ENCODE data around the gene TNFAIP6. TPM values are rescaled to one million over a fixed set of nuclear protein-coding genes. Genes with fewer than 3 reads are reported as not detected.
A peak's percentile ranks its signal among the peaks of the same experiment; 100 is the strongest.
"Not testable (repeated sequence)": the region's sequence is repeated elsewhere in the genome, so short reads cannot be mapped to it uniquely, and the experiment has no call there.

TNFAIP6 gene, protein sequence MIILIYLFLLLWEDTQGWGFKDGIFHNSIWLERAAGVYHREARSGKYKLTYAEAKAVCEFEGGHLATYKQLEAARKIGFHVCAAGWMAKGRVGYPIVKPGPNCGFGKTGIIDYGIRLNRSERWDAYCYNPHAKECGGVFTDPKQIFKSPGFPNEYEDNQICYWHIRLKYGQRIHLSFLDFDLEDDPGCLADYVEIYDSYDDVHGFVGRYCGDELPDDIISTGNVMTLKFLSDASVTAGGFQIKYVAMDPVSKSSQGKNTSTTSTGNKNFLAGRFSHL
- total RNA-seq (1 to 10 TPM; 3.6 to 5.2 TPM), polyA plus RNA-seq (1 to 10 TPM in 1 of 2 donors, under 1 TPM in 1; 0.75 to 2.9 TPM)
- long read RNA-seq, donor 1, transcript TNFAIP6-201 (6 exons, 1,424 nt): major isoform, 6 of 9 reads
- long read RNA-seq, donor 1, partial matches to known transcripts: 2 of 9 reads
- long read RNA-seq, donor 1, other reads (novel, unspliced or antisense): 1 of 9 reads
- long read RNA-seq, donor 2, partial matches to known transcripts: 1 of 2 reads
- long read RNA-seq, donor 2, other reads (novel, unspliced or antisense): 0 of 2 reads

DNA sequence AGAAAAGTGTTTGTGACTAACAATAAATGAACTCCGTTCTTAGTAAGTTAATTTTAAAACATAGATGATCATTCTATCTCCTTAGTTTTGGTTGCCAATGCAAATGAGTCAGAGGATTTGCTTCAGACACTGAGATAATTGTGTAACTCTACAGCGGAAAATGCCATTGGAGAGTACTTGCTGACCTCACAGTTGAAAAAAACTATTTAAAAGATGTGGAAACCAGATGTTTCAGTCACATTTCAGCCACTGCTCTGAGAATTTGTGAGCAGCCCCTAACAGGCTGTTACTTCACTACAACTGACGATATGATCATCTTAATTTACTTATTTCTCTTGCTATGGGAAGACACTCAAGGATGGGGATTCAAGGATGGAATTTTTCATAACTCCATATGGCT, at the start of gene TNFAIP6:
Gene TNFAIP6 (plus strand): TSS at position 234 of the 400 bp plus-strand sequence. CDS start 75 bp downstream, at position 309.
- no peaks in the 10 kb centered on the region for H3K27me3 ChIP-seq (ENCODE audit: control insufficient read depth in 1 of 2, insufficient read depth in 2 of 2, low read length in 1 of 2)
- no peak within 1 kb of the TSS for H3K27ac ChIP-seq (ENCODE audit: low read depth in 1 of 2, low read length in 2 of 2)
- DNase-seq: no peak
- no peaks in the 10 kb centered on the region for H3K4me1 ChIP-seq (ENCODE audit: control insufficient read depth in 1 of 2, insufficient read depth in 2 of 2, low read length in 2 of 2)
- H3K4me3 ChIP-seq (ENCODE audit: low read length in 2 of 2): no peak within 1 kb of the TSS
- ATAC-seq (ENCODE audit: low FRiP score): peak; percentile 85
- intact Hi-C loops (cut with DNase I): no loop called here
- no peaks in the 10 kb centered on the region for H3K36me3 ChIP-seq (ENCODE audit: control insufficient read depth in 1 of 2, insufficient read depth in 2 of 2, low read length in 1 of 2)
- 38 to 43% methylated on average over 3 of the region's 3 CpGs for WGBS, 2 donors
- no peaks in the 10 kb centered on the region for H3K9me3 ChIP-seq (ENCODE audit: control insufficient read depth, low read length)

DNA sequence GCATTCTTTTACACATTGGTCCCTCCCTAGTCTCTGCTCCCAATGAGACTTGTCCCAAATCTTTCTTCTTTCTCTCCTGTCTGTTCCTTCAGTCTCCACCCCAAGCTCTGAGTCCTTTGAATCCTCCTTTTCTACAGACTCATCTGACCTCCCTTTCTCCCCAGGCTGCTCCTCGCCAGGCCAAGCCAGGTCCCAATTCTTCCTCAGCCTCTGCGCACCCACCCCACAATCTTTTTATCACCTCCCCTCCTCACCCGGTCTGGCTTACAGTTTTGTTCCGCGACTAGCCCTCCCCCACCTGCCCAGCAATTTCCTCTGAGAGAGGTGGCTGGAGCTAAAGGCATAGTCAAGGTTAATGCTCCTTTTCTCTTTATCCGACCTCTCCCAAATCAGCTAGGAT, 47.1 kb upstream of the TNFAIP6 start:
- H3K27me3 ChIP-seq (ENCODE audit: control insufficient read depth in 1 of 2, insufficient read depth in 2 of 2, low read length in 1 of 2); H3K9me3 ChIP-seq (ENCODE audit: control insufficient read depth, low read length); H3K4me3 ChIP-seq (ENCODE audit: low read length in 2 of 2); H3K36me3 ChIP-seq (ENCODE audit: control insufficient read depth in 1 of 2, insufficient read depth in 2 of 2, low read length in 1 of 2); DNase-seq; ATAC-seq (ENCODE audit: low FRiP score); intact Hi-C loops (cut with DNase I); H3K4me1 ChIP-seq (ENCODE audit: control insufficient read depth in 1 of 2, insufficient read depth in 2 of 2, low read length in 2 of 2); H3K27ac ChIP-seq (ENCODE audit: low read depth in 1 of 2, low read length in 2 of 2): not testable (repeated sequence)
- 95 to 96% methylated on average over 6 of the region's 6 CpGs for WGBS, 2 donors

DNA sequence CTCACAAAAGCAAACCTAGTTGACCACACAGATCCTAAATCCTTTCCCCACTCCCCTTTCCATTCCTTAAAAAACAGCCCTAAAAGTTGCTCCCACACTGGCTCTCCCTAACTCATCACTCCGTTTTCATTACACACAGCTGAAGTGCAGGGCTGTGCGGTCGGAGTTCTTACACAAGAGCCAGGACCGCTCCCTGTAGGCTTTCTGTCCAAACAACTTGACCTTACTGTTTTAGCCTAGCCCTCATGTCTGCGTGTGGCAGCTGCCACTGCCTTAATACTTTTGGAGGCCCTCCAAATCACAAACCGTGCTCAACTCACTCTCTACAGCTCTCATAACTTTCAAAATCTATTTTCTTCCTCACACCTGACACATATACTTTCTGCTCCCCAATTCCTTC, 45.0 kb upstream of the TNFAIP6 start:
- ATAC-seq (ENCODE audit: low FRiP score); H3K27me3 ChIP-seq (ENCODE audit: control insufficient read depth in 1 of 2, insufficient read depth in 2 of 2, low read length in 1 of 2); intact Hi-C loops (cut with DNase I); H3K4me1 ChIP-seq (ENCODE audit: control insufficient read depth in 1 of 2, insufficient read depth in 2 of 2, low read length in 2 of 2); H3K9me3 ChIP-seq (ENCODE audit: control insufficient read depth, low read length); H3K4me3 ChIP-seq (ENCODE audit: low read length in 2 of 2); DNase-seq; H3K36me3 ChIP-seq (ENCODE audit: control insufficient read depth in 1 of 2, insufficient read depth in 2 of 2, low read length in 1 of 2); H3K27ac ChIP-seq (ENCODE audit: low read depth in 1 of 2, low read length in 2 of 2): not testable (repeated sequence)
- 55 to 59% methylated on average over 6 of the region's 6 CpGs for WGBS, 2 donors

DNA sequence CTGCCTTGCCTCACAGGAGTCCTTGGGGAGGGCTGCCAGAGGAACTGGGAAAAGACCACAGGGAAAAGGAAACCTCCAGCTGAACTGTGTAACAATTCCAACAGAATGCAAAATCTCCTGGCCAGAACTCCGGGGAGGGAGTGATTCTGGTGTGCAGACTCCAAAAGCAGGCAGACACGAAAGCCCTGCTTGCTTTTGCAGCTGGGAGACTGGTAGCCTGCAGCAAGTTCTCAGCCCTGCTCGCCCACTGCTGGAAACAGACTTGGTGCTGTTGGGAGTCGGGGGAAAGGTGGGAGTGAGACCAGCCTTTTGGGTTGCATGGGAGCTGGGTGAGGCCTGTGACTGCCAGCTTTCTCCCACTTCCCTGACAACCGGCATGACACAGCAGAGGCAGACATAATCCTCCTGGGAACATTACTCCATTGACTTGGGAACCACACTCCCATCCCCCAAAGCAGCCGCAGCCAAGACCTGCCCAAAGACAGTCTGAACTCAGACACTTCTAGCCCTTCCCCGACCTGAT, 42.0 kb upstream of the TNFAIP6 start:
- intact Hi-C loops (cut with DNase I): no loop called here
- H3K36me3 ChIP-seq (ENCODE audit: control insufficient read depth in 1 of 2, insufficient read depth in 2 of 2, low read length in 1 of 2): no peaks in the 10 kb centered on the region
- peaks cover 0 to 2% of the 10 kb centered on the region in 2 donors for H3K4me1 ChIP-seq (ENCODE audit: control insufficient read depth in 1 of 2, insufficient read depth in 2 of 2, low read length in 2 of 2)
- no peak overlapping the region for H3K4me3 ChIP-seq (ENCODE audit: low read length in 2 of 2)
- 2 to 8% methylated on average over 7 of the region's 7 CpGs for WGBS, 2 donors
- no peaks in the 10 kb centered on the region for H3K27me3 ChIP-seq (ENCODE audit: control insufficient read depth in 1 of 2, insufficient read depth in 2 of 2, low read length in 1 of 2)
- no peaks in the 10 kb centered on the region for H3K9me3 ChIP-seq (ENCODE audit: control insufficient read depth, low read length)
- peak in 1 of 2 donors; percentile 64 for DNase-seq
- peak; percentile 80 for ATAC-seq (ENCODE audit: low FRiP score)
- peak overlapping the region; percentile 28 to 51 for H3K27ac ChIP-seq (ENCODE audit: low read depth in 1 of 2, low read length in 2 of 2)

DNA sequence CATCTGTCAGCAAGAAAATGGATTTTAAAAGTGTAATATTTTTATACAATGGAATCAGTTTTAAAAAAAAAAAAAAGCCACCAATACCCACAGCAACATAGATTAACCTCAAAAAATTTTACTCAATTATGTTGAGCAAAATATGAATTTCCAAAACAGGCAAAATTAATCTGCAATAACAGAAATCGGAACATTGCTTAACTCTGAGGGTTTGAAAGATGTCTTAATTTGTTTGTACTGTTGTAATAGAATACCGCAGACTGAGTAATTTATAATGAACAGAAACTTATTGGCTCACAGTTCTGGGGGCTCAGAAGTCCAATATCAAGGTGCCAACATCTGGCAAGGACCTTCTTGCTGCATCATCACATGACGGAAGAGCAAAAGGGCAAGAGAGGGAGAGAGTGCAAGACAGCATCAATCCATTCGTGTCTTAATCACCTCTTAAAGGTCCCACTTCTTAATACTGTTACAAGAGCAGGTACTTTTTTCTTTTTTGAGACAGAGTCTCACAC, 31.8 kb upstream of the TNFAIP6 start:
- Histone ChIP-seq H3K36me3 (ENCODE audit: control insufficient read depth in 1 of 2, insufficient read depth in 2 of 2, low read length in 1 of 2) (no peaks in the 10 kb centered on the region), H3K4me1 (ENCODE audit: control insufficient read depth in 1 of 2, insufficient read depth in 2 of 2, low read length in 2 of 2) (no peaks in the 10 kb centered on the region)

DNA sequence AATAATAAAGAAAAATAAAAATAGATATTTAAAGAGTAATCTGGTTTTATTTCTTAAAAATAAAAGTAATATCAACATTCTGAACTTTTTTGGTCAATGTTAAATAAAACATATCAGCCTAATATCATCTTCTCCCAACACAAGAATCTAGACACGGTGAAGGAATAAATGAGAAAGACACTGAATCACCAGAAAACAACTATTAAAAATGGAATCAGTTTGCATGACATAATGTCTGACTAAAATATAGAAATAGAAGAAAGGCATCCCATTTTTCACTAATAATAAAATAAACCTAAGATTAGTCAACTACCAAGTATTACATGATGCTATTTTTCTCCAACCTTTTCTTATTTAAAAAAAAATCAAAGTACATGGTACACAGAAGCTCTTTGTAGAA, 30.8 kb upstream of the TNFAIP6 start:
- no peaks in the 10 kb centered on the region for H3K4me1 ChIP-seq (ENCODE audit: control insufficient read depth in 1 of 2, insufficient read depth in 2 of 2, low read length in 2 of 2)
- no peak overlapping the region for H3K27ac ChIP-seq (ENCODE audit: low read depth in 1 of 2, low read length in 2 of 2)
- 8 to 42% methylated on average over 1 of the region's 1 CpG for WGBS, 2 donors
- no peaks in the 10 kb centered on the region for H3K9me3 ChIP-seq (ENCODE audit: control insufficient read depth, low read length)
- H3K27me3 ChIP-seq (ENCODE audit: control insufficient read depth in 1 of 2, insufficient read depth in 2 of 2, low read length in 1 of 2): no peaks in the 10 kb centered on the region
- no peak for ATAC-seq (ENCODE audit: low FRiP score)
- no peak for DNase-seq
- H3K4me3 ChIP-seq (ENCODE audit: low read length in 2 of 2): no peak overlapping the region
- intact Hi-C loops (cut with DNase I): no loop called here
- H3K36me3 ChIP-seq (ENCODE audit: control insufficient read depth in 1 of 2, insufficient read depth in 2 of 2, low read length in 1 of 2): no peaks in the 10 kb centered on the region

More for the DNA sequence above, 31.8 kb upstream of the TNFAIP6 start:
- ATAC-seq (ENCODE audit: low FRiP score): no peak
- intact Hi-C loops (cut with DNase I): no loop called here
- 88 to 89% methylated on average over 4 of the region's 4 CpGs for WGBS, 2 donors
- no peaks in the 10 kb centered on the region for H3K27me3 ChIP-seq (ENCODE audit: control insufficient read depth in 1 of 2, insufficient read depth in 2 of 2, low read length in 1 of 2)
- no peak overlapping the region for H3K4me3 ChIP-seq (ENCODE audit: low read length in 2 of 2)
- H3K9me3 ChIP-seq (ENCODE audit: control insufficient read depth, low read length): no peaks in the 10 kb centered on the region
- no peak for DNase-seq
- no peak overlapping the region for H3K27ac ChIP-seq (ENCODE audit: low read depth in 1 of 2, low read length in 2 of 2)

DNA sequence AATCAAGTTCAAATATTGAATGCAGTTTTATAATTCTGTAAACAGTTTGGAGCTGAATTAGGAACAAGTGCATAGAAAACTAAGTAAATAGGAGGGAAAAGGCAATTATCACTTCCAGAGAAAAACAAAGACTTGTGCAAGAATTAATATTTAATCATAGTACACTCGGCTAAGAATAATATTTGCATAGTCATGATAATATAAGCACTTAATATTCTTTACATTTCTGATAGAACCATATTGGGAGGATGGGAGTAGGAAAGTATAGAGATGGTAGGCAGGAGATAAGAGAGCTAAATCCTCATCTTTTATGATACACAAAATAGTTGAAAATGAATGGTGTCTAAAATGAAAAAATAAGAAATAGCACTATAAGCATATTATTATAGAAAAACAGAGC, 27.4 kb upstream of the TNFAIP6 start:
- Histone ChIP-seq H3K4me3 (ENCODE audit: low read length in 2 of 2) (no peak overlapping the region), H3K27me3 (ENCODE audit: control insufficient read depth in 1 of 2, insufficient read depth in 2 of 2, low read length in 1 of 2) (no peaks in the 10 kb centered on the region), H3K36me3 (ENCODE audit: control insufficient read depth in 1 of 2, insufficient read depth in 2 of 2, low read length in 1 of 2) (no peaks in the 10 kb centered on the region), H3K27ac (ENCODE audit: low read depth in 1 of 2, low read length in 2 of 2) (no peak overlapping the region), H3K4me1 (ENCODE audit: control insufficient read depth in 1 of 2, insufficient read depth in 2 of 2, low read length in 2 of 2) (peaks cover 0 to 2% of the 10 kb centered on the region in 2 donors), H3K9me3 (ENCODE audit: control insufficient read depth, low read length) (no peaks in the 10 kb centered on the region)
- intact Hi-C loops (cut with DNase I): no loop called here
- WGBS, 2 donors: 41 to 42% methylated on average over 1 of the region's 1 CpG
- ATAC-seq (ENCODE audit: low FRiP score) (no peak), DNase-seq (no peak)

DNA sequence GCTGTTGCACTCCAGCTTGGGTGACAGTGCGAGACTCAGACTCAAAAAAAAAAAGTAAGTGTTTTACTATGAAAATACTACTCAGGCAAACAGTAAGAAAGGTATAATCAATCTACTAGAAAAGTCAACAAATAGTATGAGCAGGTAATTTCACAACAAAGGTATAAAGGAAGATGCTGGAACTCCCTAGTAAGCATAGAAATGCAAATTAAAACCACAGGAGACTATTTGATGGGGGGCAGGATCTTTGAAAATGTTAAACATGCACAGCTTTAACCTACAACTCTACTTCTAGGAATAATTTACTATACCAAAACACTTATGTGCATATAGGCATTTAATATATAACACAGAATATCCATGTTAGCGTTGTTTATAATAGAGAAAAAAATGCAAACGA, 24.3 kb upstream of the TNFAIP6 start:
- H3K4me3 ChIP-seq (ENCODE audit: low read length in 2 of 2): no peak overlapping the region
- no peaks in the 10 kb centered on the region for H3K36me3 ChIP-seq (ENCODE audit: control insufficient read depth in 1 of 2, insufficient read depth in 2 of 2, low read length in 1 of 2)
- intact Hi-C loops (cut with DNase I): no loop called here
- peaks cover 0 to 2% of the 10 kb centered on the region in 2 donors for H3K4me1 ChIP-seq (ENCODE audit: control insufficient read depth in 1 of 2, insufficient read depth in 2 of 2, low read length in 2 of 2)
- no peaks in the 10 kb centered on the region for H3K27me3 ChIP-seq (ENCODE audit: control insufficient read depth in 1 of 2, insufficient read depth in 2 of 2, low read length in 1 of 2)
- 71 to 75% methylated on average over 3 of the region's 3 CpGs for WGBS, 2 donors
- H3K27ac ChIP-seq (ENCODE audit: low read depth in 1 of 2, low read length in 2 of 2): no peak overlapping the region
- H3K9me3 ChIP-seq (ENCODE audit: control insufficient read depth, low read length): no peaks in the 10 kb centered on the region
- no peak for ATAC-seq (ENCODE audit: low FRiP score)
- DNase-seq: no peak
